Measurements from ENCODE around the gene DNM2.

- TF ChIP-seq CTCF (IDR thresholded peaks at IDR 0.05) (peak; percentile 15; the same call in 1 of the 3 replicates), NPAS2 (CRISPR knock-in tag; IDR thresholded peaks at IDR 0.05; ENCODE audit: borderline replicate concordance) (no peak), SMC3 (IDR thresholded peaks at IDR 0.05) (no peak), NR3C1 (IDR thresholded peaks at IDR 0.05) (no peak), CBX2 (IDR thresholded peaks at IDR 0.05; ENCODE audit: borderline replicate concordance, low read depth) (no peak), CHD2 (IDR thresholded peaks at IDR 0.05; ENCODE audit: low read length, partially characterized antibody) (no peak)
Observed at GRCh38 chr19:10828981-10829821, 111.3 kb downstream of the DNM2 start.
